Uterus (tissue), 4 donors: ENCODE measurements around the gene AIMP1. TPM values are rescaled to one million over a fixed set of nuclear protein-coding genes. Genes with fewer than 3 reads are reported as not detected.

ENCODE experiments used
- DNase-seq, 2 donors: peaks; one replicate each; pipeline ENCODE4 v3.0.0-alpha.2; 2019 to 2020
- H3K27ac ChIP-seq, 2 donors: fragments of 200-600 bp; sonication (generic); 1 replicate in 1 of 2; 2 replicates in 1 of 2; pipeline ENCODE4 v1.5.1; 2016 to 2018
- H3K27me3 ChIP-seq, 2 donors: fragments of 200-600 bp; sonication (generic); one replicate each; pipeline ENCODE4 v1.5.1; 2018 to 2019; ENCODE audit warnings: control low read depth in 1 of 2
- H3K36me3 ChIP-seq, 2 donors: fragments of 200-600 bp; sonication (generic); one replicate each; pipeline ENCODE4 v1.5.1; 2019; ENCODE audit warnings: control low read depth in 1 of 2
- H3K4me1 ChIP-seq, 2 donors: fragments of 200-600 bp; sonication (generic); one replicate each; pipeline ENCODE4 v1.5.1; 2018 to 2019; ENCODE audit warnings: control low read depth in 1 of 2
- H3K4me3 ChIP-seq, 2 donors: fragments of 200-600 bp; sonication (generic); 1 replicate in 1 of 2; 2 replicates in 1 of 2; pipeline ENCODE4 v1.5.1; 2018 to 2019; ENCODE audit warnings: mild to moderate bottlenecking in 1 of 2
- H3K9me3 ChIP-seq, 2 donors: fragments of 200-600 bp; sonication (generic); one replicate each; pipeline ENCODE4 v1.5.1; 2019; ENCODE audit warnings: control low read depth in 1 of 2
- POLR2A ChIP-seq, 2 donors: fragments of 450-650 bp; IDR thresholded peaks; one replicate each; pipeline ENCODE4 v1.6.1; 2016; ENCODE audit warnings: antibody characterized with exemption in 2 of 2, mild to moderate bottlenecking in 1 of 2, moderate library complexity in 1 of 2
- intact Hi-C: fragments of 100-400 bp; cut with DNase I; formaldehyde crosslinking; loops from one replicate; pipeline ENCODE4 v1.15.1; 2023; ENCODE audit warnings: low total_unique reads
- total RNA-seq, 4 donors: library from RNA; depleted of rRNA in 3 of 4; stranded (reverse); fragments of >200 nt in 3 of 4; gene quantifications; one replicate each; pipeline versions ENCODE4 v1.1.0 to v1.2.4, GENCODE V29; 2014 to 2023
- TF ChIP-seq, protein P1 (sequence below), 4 experiments: fragments of 200-600 bp in 2 of 4; fragments of 450-650 bp in 2 of 4; sonication (generic) in 2 of 4; IDR thresholded peaks; one replicate each; pipeline ENCODE4 v1.5.1; 2016 to 2019; ENCODE audit warnings: antibody characterized with exemption in 4 of 4, mild to moderate bottlenecking in 2 of 4, moderate library complexity in 1 of 4
- donor health status: DM: yes; HTN: yes; CAD: no.

Gene AIMP1
- total RNA-seq, 4 donors from 2014 or later, result 15.1 to 42.4 (median 29.3) TPM

DNA sequence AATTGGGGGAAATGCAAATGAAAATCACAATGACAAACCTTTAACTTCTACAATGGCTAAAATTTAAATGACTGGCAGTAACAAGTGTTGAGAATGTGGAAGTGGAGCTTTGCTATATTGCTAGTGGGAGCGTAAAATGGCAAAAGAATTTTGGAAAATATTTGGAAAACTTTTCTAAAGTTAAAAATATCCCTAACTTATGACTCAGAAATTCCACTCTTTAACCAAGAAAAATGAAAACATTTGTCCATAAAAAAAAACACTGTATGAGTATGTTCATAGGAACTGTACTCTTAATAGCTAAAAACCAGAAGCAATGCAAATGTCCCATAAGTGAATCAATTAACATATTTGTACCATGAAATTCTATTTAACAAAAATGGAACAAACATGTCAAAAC, 4.0 kb upstream of the AIMP1 start:
- TF ChIP-seq POLR2A (IDR thresholded peaks at IDR 0.05), result no peak
- TF ChIP-seq, protein P1, sequence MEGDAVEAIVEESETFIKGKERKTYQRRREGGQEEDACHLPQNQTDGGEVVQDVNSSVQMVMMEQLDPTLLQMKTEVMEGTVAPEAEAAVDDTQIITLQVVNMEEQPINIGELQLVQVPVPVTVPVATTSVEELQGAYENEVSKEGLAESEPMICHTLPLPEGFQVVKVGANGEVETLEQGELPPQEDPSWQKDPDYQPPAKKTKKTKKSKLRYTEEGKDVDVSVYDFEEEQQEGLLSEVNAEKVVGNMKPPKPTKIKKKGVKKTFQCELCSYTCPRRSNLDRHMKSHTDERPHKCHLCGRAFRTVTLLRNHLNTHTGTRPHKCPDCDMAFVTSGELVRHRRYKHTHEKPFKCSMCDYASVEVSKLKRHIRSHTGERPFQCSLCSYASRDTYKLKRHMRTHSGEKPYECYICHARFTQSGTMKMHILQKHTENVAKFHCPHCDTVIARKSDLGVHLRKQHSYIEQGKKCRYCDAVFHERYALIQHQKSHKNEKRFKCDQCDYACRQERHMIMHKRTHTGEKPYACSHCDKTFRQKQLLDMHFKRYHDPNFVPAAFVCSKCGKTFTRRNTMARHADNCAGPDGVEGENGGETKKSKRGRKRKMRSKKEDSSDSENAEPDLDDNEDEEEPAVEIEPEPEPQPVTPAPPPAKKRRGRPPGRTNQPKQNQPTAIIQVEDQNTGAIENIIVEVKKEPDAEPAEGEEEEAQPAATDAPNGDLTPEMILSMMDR (IDR thresholded peaks at IDR 0.05), result no peak
- H3K4me3 ChIP-seq, result no peak overlapping the region
- H3K4me1 ChIP-seq, result peaks cover 2 to 4% of the 10 kb centered on the region in 2 donors
- H3K36me3 ChIP-seq, result no peaks in the 10 kb centered on the region
- DNase-seq, result no peak
- H3K27me3 ChIP-seq, result no peaks in the 10 kb centered on the region
- no peak overlapping the region for H3K27ac ChIP-seq
- intact Hi-C loops, result no loop called here
- no peaks in the 10 kb centered on the region for H3K9me3 ChIP-seq

DNA sequence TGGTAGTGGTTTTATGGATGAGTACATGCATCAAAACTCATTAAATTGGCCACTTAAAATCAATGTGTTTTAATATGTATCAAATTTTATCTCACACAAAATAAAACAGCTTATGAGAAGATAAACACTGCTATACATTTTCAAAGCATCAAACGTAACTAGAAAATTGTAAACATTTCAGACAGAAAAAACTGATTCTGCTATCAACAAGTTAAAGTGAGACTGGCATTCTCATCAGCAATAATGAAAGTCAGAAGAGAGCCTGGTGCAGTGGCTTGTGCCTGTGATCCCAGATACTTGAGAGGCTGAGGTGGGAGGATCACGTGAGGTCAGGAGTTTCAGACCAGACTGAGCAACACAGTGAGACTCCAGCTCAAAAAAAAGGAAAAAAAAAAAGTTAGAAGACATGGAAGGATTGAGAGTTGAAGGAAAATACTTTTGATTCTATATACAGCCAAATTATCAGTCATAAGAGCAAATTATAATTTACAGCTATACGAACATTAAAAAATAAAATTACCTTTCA, 3.3 kb upstream of the AIMP1 start:
- TF ChIP-seq POLR2A (IDR thresholded peaks at IDR 0.05), result no peak
- TF ChIP-seq, protein P1 (IDR thresholded peaks at IDR 0.05), result no peak
- no peak for DNase-seq
- H3K4me1 ChIP-seq, result peaks cover 5 to 9% of the 10 kb centered on the region in 2 donors
- H3K27ac ChIP-seq, result no peak overlapping the region
- intact Hi-C loops, result no loop called here
- H3K9me3 ChIP-seq, result no peaks in the 10 kb centered on the region
- no peak overlapping the region for H3K4me3 ChIP-seq
- H3K27me3 ChIP-seq, result no peaks in the 10 kb centered on the region
- no peaks in the 10 kb centered on the region for H3K36me3 ChIP-seq

GRCh38 chr4:106314960-106315359, 1.4 kb upstream of the AIMP1 start:
- Histone ChIP-seq H3K27me3 (no peaks in the 10 kb centered on the region), H3K27ac (peak overlapping the region in 1 of 2 donors; percentile 91), H3K4me3 (peak overlapping the region; percentile 77 to 90), H3K4me1 (peaks cover 9 to 15% of the 10 kb centered on the region in 2 donors), H3K36me3 (no peaks in the 10 kb centered on the region), H3K9me3 (no peaks in the 10 kb centered on the region)
- TF ChIP-seq, protein P1 (IDR thresholded peaks at IDR 0.05), result no peak
- no peak for TF ChIP-seq POLR2A (IDR thresholded peaks at IDR 0.05)
- intact Hi-C loops, result no loop called here
- DNase-seq, result no peak

DNA sequence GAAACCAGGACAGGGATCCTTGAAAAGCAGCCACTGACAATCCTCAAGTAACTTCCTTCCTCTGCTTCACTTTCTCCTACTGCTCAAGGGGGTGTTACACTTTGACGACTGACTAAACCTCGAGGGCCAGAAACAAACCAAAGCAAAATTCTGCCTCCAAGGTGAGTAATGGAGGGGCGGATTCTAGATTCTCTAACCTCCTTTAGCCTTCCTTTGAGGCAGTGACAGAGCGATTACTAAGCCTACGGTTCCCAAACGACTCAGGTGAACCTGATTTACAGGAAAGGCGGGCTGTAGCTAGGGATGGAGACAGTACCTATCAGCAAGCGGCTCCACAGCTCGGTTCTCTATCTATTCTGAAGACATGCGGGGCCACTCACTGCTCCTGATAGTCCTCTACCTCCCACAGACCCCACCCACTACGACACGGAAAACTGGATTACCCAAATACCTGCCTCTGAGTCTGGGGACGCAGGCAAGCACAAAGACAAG, 828 bp upstream of the AIMP1 start:
- TF ChIP-seq POLR2A (IDR thresholded peaks at IDR 0.05), result no peak
- TF ChIP-seq, protein P1 (IDR thresholded peaks at IDR 0.05), result no peak
- Histone ChIP-seq H3K36me3 (no peaks in the 10 kb centered on the region), H3K9me3 (no peaks in the 10 kb centered on the region), H3K4me3 (peak overlapping the region; percentile 77 to 90), H3K4me1 (peaks cover 9 to 15% of the 10 kb centered on the region in 2 donors), H3K27ac (peak overlapping the region; percentile 91 to 92), H3K27me3 (no peaks in the 10 kb centered on the region)
- intact Hi-C loops, result no loop called here
- no peak for DNase-seq

GRCh38 chr4:106316773-106317409, 541 bp downstream of the AIMP1 start:
- H3K36me3 ChIP-seq, result no peaks in the 10 kb centered on the region
- H3K27me3 ChIP-seq, result no peaks in the 10 kb centered on the region
- intact Hi-C loops, result no loop called here
- TF ChIP-seq POLR2A (IDR thresholded peaks at IDR 0.05), result no peak
- TF ChIP-seq, protein P1 (IDR thresholded peaks at IDR 0.05), result no peak
- H3K9me3 ChIP-seq, result no peaks in the 10 kb centered on the region
- no peak for DNase-seq
- peaks cover 9 to 15% of the 10 kb centered on the region in 2 donors for H3K4me1 ChIP-seq
- peak overlapping the region; percentile 91 to 92 for H3K27ac ChIP-seq
- H3K4me3 ChIP-seq, result peak overlapping the region; percentile 77 to 90
